Liver (tissue), 9 donors: ENCODE data around the gene PCDHGC5. TPM values are rescaled to one million over a fixed set of nuclear protein-coding genes. Genes with fewer than 3 reads are reported as not detected.
A peak's percentile ranks its signal among the peaks of the same experiment; 100 is the strongest.

Experiments used
- DNase-seq: peaks from one replicate; pipeline ENCODE4 v3.0.0-alpha.2; 2017; ENCODE audit warnings: low spot score
- H3K27ac ChIP-seq, 2 donors: one replicate each; pipeline ENCODE4 v1.7.0; 2013; ENCODE audit warnings: inconsistent platforms in 2 of 2, low read length in 2 of 2, control low read depth in 1 of 2, low read depth in 1 of 2, mild to moderate bottlenecking in 1 of 2
- H3K27me3 ChIP-seq, 4 donors: one replicate each; pipeline versions ENCODE4 v1.6.1 to v1.7.0; 2013; ENCODE audit warnings: low read length in 3 of 4, inconsistent platforms in 1 of 4, mild to moderate bottlenecking in 1 of 4, moderate library complexity in 1 of 4; ENCODE audit not compliant: control insufficient read depth in 4 of 4, insufficient read depth in 4 of 4
- H3K36me3 ChIP-seq, 4 donors: one replicate each; pipeline versions ENCODE4 v1.6.1 to v1.7.0; 2013; ENCODE audit warnings: low read length in 3 of 4, mild to moderate bottlenecking in 3 of 4, low read depth in 1 of 4, moderate library complexity in 1 of 4; ENCODE audit not compliant: control insufficient read depth in 4 of 4, insufficient read depth in 3 of 4
- H3K4me1 ChIP-seq, 4 donors: one replicate each; pipeline versions ENCODE4 v1.6.1 to v1.7.0; 2013; ENCODE audit warnings: low read length in 3 of 4, mild to moderate bottlenecking in 3 of 4, moderate library complexity in 1 of 4; ENCODE audit not compliant: control insufficient read depth in 4 of 4, insufficient read depth in 4 of 4
- H3K4me3 ChIP-seq, 3 donors: one replicate each; pipeline versions ENCODE4 v1.6.1 to v1.7.0; 2013; ENCODE audit warnings: low read length in 3 of 3, control low read depth in 1 of 3, low read depth in 1 of 3, mild to moderate bottlenecking in 1 of 3
- H3K9ac ChIP-seq, 2 donors: one replicate each; pipeline ENCODE4 v1.7.0; 2013; ENCODE audit warnings: low read length in 2 of 2, mild to moderate bottlenecking in 2 of 2, moderate library complexity in 2 of 2, control low read depth in 1 of 2, low read depth in 1 of 2
- H3K9me3 ChIP-seq, 4 donors: one replicate each; pipeline versions ENCODE4 v1.6.1 to v1.7.0; 2013; ENCODE audit warnings: low read length in 3 of 4; ENCODE audit not compliant: control insufficient read depth in 4 of 4
- EGR1 ChIP-seq, 2 donors: IDR thresholded peaks; 2 replicates each; pipeline ENCODE4 v1.6.1; 2016 to 2018; ENCODE audit warnings: antibody characterized with exemption in 2 of 2, low read depth in 2 of 2
- FOXA1 ChIP-seq: IDR thresholded peaks from 2 replicates; pipeline ENCODE4 v1.6.1; 2016; ENCODE audit warnings: antibody characterized with exemption
- FOXA2 ChIP-seq: IDR thresholded peaks from 2 replicates; pipeline ENCODE4 v1.6.1; 2016; ENCODE audit warnings: antibody characterized with exemption
- GABPA ChIP-seq, 2 donors: IDR thresholded peaks in 1 of 2; conservative IDR thresholded peaks in 1 of 2; 2 replicates each; pipeline ENCODE4 v1.6.1; 2016; ENCODE audit warnings: antibody characterized with exemption in 2 of 2, mild to moderate bottlenecking in 1 of 2, moderate library complexity in 1 of 2
- HNF4G ChIP-seq: IDR thresholded peaks from 2 replicates; pipeline ENCODE4 v1.6.1; 2016; ENCODE audit warnings: antibody characterized with exemption
- JUND ChIP-seq, 2 donors: IDR thresholded peaks; 2 replicates each; pipeline ENCODE4 v1.6.1; 2016; ENCODE audit warnings: antibody characterized with exemption in 2 of 2
- NR2F2 ChIP-seq: IDR thresholded peaks from 2 replicates; pipeline ENCODE4 v1.6.1; 2016; ENCODE audit warnings: antibody characterized with exemption
- RAD21 ChIP-seq, 2 donors: IDR thresholded peaks; 2 replicates each; pipeline ENCODE4 v1.6.1; 2016; ENCODE audit warnings: antibody characterized with exemption in 2 of 2, mild to moderate bottlenecking in 2 of 2
- RXRA ChIP-seq, 2 donors: IDR thresholded peaks; 2 replicates each; pipeline ENCODE4 v1.6.1; 2017 to 2018; ENCODE audit warnings: antibody characterized with exemption in 2 of 2, mild to moderate bottlenecking in 1 of 2
- SP1 ChIP-seq: IDR thresholded peaks from 2 replicates; pipeline ENCODE4 v1.6.1; 2018; ENCODE audit warnings: antibody characterized with exemption, mild to moderate bottlenecking
- YY1 ChIP-seq: IDR thresholded peaks from 2 replicates; pipeline ENCODE4 v1.6.1; 2016; ENCODE audit warnings: antibody characterized with exemption, mild to moderate bottlenecking
- WGBS: extraction: QIAGEN DNeasy Blood & Tissue Kit; methylation state at CpG from one replicate; pipeline ENCODE4 v1.1.7; 2013; 5-methylcytosine and 5-hydroxymethylcytosine counted together
- polyA plus RNA-seq, 2 donors: library from polyadenylated mRNA; stranded (reverse) in 1 of 2; unstranded in 1 of 2; fragments of 200-250 nt in 1 of 2; fragments of >200 nt in 1 of 2; fragmentation: Nextera tagmentation in 1 of 2; extraction: Ambion mirVana in 1 of 2; gene quantifications; one replicate each; pipeline versions ENCODE4 v1.2.1 to v1.2.3, GENCODE V29; 2013 to 2015
- total RNA-seq, 2 donors: library from RNA; depleted of rRNA; stranded (reverse); fragments of >200 nt; gene quantifications; one replicate each; pipeline ENCODE4 v1.2.3, GENCODE V29; 2014
- TF ChIP-seq, protein P1 (sequence below): IDR thresholded peaks from 2 replicates; pipeline ENCODE4 v1.6.1; 2016; ENCODE audit warnings: antibody characterized with exemption
- TF ChIP-seq, protein P2 (sequence below): IDR thresholded peaks from 2 replicates; pipeline ENCODE4 v1.6.1; 2016; ENCODE audit warnings: antibody characterized with exemption
- TF ChIP-seq, protein P3 (sequence below): IDR thresholded peaks from 2 replicates; pipeline ENCODE4 v1.6.1; 2016; ENCODE audit warnings: antibody characterized with exemption, mild to moderate bottlenecking
- TF ChIP-seq, protein P4 (sequence below): fragments of 150-350 bp; IDR thresholded peaks from 2 replicates; pipeline ENCODE4 v1.5.1; 2017; ENCODE audit warnings: improper control_type of control experiment, low read depth, low read length; ENCODE audit not compliant: missing input control
- TF ChIP-seq, protein P5 (sequence below): IDR thresholded peaks from 2 replicates; pipeline ENCODE4 v1.6.1; 2016; ENCODE audit warnings: antibody characterized with exemption
- donor health status: healthy.
- donor health status: healthy.
- donor health status: healthy.
- donor health status: healthy.
- donor health status: healthy.

Gene PCDHGC5
- total and polyA plus RNA-seq, 4 donors, result 0.02 to 1.1 (median 0.19) TPM; not detected in 1

DNA sequence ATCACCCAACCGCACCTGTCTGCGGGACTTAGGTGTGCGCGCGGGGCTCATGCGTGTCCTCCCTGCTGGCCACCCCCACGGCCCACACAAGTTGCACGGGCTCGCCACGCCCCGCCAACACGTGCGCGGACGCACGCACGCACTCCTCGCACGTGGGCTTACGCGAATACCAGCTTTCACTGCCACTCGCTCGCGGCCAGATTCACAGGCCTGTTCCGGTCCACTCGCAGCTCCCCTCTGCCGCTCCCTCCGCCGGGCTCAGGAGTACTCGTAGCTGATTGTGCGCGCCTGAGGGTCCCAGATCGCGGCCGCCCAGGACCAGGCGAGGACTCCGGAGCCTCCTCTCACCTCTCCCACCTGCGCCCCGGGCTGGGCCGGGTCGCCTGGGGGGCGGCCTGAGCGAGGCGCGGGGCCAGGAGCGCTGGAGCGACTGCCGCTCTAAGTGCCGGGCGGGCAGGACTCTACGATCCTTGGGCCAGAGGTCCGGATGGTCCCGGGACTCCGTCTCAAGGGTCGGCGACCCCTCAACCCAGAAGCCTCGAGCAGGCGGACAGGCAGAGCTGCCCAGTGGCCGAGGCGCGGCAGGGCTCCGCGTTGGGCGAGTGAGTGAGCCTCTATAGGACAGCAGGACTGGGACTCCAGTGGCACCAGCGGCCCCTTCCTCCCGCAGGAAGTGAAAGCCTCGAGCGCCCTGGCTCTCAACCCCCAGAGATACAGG, 3.4 kb downstream of the PCDHGC5 start:
- Histone ChIP-seq H3K9me3 (peaks cover 0 to 2% (median 0%) of the 10 kb centered on the region in 4 donors), H3K27ac (no peak overlapping the region), H3K4me3 (peak overlapping the region in 1 of 3 donors; percentile 5), H3K36me3 (no peaks in the 10 kb centered on the region), H3K9ac (no peak overlapping the region), H3K27me3 (no peaks in the 10 kb centered on the region), H3K4me1 (peaks cover 0 to 9% (median 4%) of the 10 kb centered on the region in 4 donors)
- WGBS, result 24% methylated on average over 68 of the region's 68 CpGs
- DNase-seq, result no peak
- TF ChIP-seq FOXA1, result no peak
- TF ChIP-seq YY1, result no peak
- TF ChIP-seq GABPA (IDR thresholded peaks at IDR 0.05 in 1 of 2, conservative IDR thresholded peaks at IDR 0.05 in 1 of 2), result no peak
- TF ChIP-seq NR2F2, result no peak
- TF ChIP-seq, protein P1, sequence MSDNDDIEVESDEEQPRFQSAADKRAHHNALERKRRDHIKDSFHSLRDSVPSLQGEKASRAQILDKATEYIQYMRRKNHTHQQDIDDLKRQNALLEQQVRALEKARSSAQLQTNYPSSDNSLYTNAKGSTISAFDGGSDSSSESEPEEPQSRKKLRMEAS, result no peak
- TF ChIP-seq, protein P2, sequence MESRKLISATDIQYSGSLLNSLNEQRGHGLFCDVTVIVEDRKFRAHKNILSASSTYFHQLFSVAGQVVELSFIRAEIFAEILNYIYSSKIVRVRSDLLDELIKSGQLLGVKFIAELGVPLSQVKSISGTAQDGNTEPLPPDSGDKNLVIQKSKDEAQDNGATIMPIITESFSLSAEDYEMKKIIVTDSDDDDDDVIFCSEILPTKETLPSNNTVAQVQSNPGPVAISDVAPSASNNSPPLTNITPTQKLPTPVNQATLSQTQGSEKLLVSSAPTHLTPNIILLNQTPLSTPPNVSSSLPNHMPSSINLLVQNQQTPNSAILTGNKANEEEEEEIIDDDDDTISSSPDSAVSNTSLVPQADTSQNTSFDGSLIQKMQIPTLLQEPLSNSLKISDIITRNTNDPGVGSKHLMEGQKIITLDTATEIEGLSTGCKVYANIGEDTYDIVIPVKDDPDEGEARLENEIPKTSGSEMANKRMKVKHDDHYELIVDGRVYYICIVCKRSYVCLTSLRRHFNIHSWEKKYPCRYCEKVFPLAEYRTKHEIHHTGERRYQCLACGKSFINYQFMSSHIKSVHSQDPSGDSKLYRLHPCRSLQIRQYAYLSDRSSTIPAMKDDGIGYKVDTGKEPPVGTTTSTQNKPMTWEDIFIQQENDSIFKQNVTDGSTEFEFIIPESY, result no peak
- TF ChIP-seq EGR1 (IDR thresholded peaks at IDR 0.05; ENCODE audit: low read depth in 2 of 2), result no peak
- no peak for TF ChIP-seq HNF4G
- no peak for TF ChIP-seq RAD21 (IDR thresholded peaks at IDR 0.05)
- no peak for TF ChIP-seq JUND (IDR thresholded peaks at IDR 0.05)
- TF ChIP-seq, protein P3, sequence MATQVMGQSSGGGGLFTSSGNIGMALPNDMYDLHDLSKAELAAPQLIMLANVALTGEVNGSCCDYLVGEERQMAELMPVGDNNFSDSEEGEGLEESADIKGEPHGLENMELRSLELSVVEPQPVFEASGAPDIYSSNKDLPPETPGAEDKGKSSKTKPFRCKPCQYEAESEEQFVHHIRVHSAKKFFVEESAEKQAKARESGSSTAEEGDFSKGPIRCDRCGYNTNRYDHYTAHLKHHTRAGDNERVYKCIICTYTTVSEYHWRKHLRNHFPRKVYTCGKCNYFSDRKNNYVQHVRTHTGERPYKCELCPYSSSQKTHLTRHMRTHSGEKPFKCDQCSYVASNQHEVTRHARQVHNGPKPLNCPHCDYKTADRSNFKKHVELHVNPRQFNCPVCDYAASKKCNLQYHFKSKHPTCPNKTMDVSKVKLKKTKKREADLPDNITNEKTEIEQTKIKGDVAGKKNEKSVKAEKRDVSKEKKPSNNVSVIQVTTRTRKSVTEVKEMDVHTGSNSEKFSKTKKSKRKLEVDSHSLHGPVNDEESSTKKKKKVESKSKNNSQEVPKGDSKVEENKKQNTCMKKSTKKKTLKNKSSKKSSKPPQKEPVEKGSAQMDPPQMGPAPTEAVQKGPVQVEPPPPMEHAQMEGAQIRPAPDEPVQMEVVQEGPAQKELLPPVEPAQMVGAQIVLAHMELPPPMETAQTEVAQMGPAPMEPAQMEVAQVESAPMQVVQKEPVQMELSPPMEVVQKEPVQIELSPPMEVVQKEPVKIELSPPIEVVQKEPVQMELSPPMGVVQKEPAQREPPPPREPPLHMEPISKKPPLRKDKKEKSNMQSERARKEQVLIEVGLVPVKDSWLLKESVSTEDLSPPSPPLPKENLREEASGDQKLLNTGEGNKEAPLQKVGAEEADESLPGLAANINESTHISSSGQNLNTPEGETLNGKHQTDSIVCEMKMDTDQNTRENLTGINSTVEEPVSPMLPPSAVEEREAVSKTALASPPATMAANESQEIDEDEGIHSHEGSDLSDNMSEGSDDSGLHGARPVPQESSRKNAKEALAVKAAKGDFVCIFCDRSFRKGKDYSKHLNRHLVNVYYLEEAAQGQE, result no peak
- TF ChIP-seq, protein P4, sequence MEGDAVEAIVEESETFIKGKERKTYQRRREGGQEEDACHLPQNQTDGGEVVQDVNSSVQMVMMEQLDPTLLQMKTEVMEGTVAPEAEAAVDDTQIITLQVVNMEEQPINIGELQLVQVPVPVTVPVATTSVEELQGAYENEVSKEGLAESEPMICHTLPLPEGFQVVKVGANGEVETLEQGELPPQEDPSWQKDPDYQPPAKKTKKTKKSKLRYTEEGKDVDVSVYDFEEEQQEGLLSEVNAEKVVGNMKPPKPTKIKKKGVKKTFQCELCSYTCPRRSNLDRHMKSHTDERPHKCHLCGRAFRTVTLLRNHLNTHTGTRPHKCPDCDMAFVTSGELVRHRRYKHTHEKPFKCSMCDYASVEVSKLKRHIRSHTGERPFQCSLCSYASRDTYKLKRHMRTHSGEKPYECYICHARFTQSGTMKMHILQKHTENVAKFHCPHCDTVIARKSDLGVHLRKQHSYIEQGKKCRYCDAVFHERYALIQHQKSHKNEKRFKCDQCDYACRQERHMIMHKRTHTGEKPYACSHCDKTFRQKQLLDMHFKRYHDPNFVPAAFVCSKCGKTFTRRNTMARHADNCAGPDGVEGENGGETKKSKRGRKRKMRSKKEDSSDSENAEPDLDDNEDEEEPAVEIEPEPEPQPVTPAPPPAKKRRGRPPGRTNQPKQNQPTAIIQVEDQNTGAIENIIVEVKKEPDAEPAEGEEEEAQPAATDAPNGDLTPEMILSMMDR, result no peak
- TF ChIP-seq RXRA (IDR thresholded peaks at IDR 0.05), result no peak
- no peak for TF ChIP-seq SP1
- TF ChIP-seq, protein P5, sequence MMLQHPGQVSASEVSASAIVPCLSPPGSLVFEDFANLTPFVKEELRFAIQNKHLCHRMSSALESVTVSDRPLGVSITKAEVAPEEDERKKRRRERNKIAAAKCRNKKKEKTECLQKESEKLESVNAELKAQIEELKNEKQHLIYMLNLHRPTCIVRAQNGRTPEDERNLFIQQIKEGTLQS, result no peak
- TF ChIP-seq FOXA2, result no peak
